Naive B cell (primary cell): ENCODE results near the gene CSE1L. TPM values are rescaled to one million over a fixed set of nuclear protein-coding genes. Genes with fewer than 3 reads are reported as not detected.
"Not testable (repeated sequence)": the region's sequence is repeated elsewhere in the genome, so short reads cannot be mapped to it uniquely, and the experiment has no call there.

ENCODE experiments used
- ATAC-seq, 2 donors: fragments of 150-1000 bp; cut with Tn5 transposase; 2 replicates each; pipeline ENCODE4 v1.10.0; 2021; ENCODE audit warnings: low read depth in 2 of 2, mild to moderate bottlenecking in 2 of 2, moderate library complexity in 2 of 2
- DNase-seq: peaks from one replicate; pipeline ENCODE4 v3.0.0; 2022
- H3K27ac Mint-ChIP-seq, 6 donors: one replicate each; pipeline ENCODE4 v1.8.0; 2020 to 2022; ENCODE audit warnings: mild to moderate bottlenecking in 6 of 6, mixed read lengths in 6 of 6, moderate library complexity in 5 of 6, inconsistent platforms in 2 of 6
- H3K27me3 Mint-ChIP-seq, 3 donors: one replicate each; pipeline ENCODE4 v1.8.0; 2021 to 2022; ENCODE audit warnings: mixed read lengths in 3 of 3, mild to moderate bottlenecking in 1 of 3
- H3K36me3 Mint-ChIP-seq, 2 donors: one replicate each; pipeline ENCODE4 v1.8.0; 2020 to 2022; ENCODE audit warnings: mixed read lengths in 2 of 2, inconsistent platforms in 1 of 2, mild to moderate bottlenecking in 1 of 2
- H3K4me1 Mint-ChIP-seq, 3 donors: one replicate each; pipeline ENCODE4 v1.8.0; 2020 to 2022; ENCODE audit warnings: mixed read lengths in 3 of 3, inconsistent platforms in 1 of 3, mild to moderate bottlenecking in 1 of 3, moderate library complexity in 1 of 3
- H3K4me3 Mint-ChIP-seq, 8 donors: one replicate each; pipeline ENCODE4 v1.8.0; 2020 to 2022; ENCODE audit warnings: mild to moderate bottlenecking in 8 of 8, mixed read lengths in 8 of 8, moderate library complexity in 8 of 8, inconsistent platforms in 2 of 8
- H3K9me3 Mint-ChIP-seq, 7 donors: one replicate each; pipeline ENCODE4 v1.8.0; 2020 to 2022; ENCODE audit warnings: mixed read lengths in 7 of 7, mild to moderate bottlenecking in 5 of 7, inconsistent platforms in 2 of 7, moderate library complexity in 1 of 7
- polyA plus RNA-seq, 6 donors: library from polyadenylated mRNA; unstranded; fragments of 300-500 nt; fragmentation: Illumina TruSeq; gene quantifications; one replicate each; pipeline ENCODE4 v1.2.3, GENCODE V29; 2021; ENCODE audit warnings: low read depth in 6 of 6

Gene CSE1L
- polyA plus RNA-seq: 10 to 100 TPM in 5 of 6 donors, 1 to 10 TPM in 1; 7.2 to 22.0 (median 19.2) TPM

- DNase-seq (peak; percentile 96), ATAC-seq (peak; percentile 84 to 86)
- no peaks in the 10 kb centered on the region for H3K9me3 Mint-ChIP-seq
- peak within 1 kb of the TSS; percentile 95 to 99 (median 98) for H3K27ac Mint-ChIP-seq
- H3K4me1 Mint-ChIP-seq: peaks cover 23 to 32% (median 32%) of the 10 kb centered on the region in 3 donors
- no peaks in the 10 kb centered on the region for H3K36me3 Mint-ChIP-seq
- peak within 1 kb of the TSS; percentile 97 to 100 (median 99) for H3K4me3 Mint-ChIP-seq
- no peaks in the 10 kb centered on the region for H3K27me3 Mint-ChIP-seq
Observed at GRCh38 chr20:49046087-49046900, at the start of gene CSE1L. CSE1L (plus strand) TSS chr20:49046312; CDS start chr20:49058464, 12,152 bp downstream.

GRCh38 chr20:48999890-49000870 lies 45.9 kb upstream of the CSE1L start:
- DNase-seq (no peak), ATAC-seq (no peak)
- H3K4me1 Mint-ChIP-seq: no peaks in the 10 kb centered on the region
- H3K27me3 Mint-ChIP-seq: no peaks in the 10 kb centered on the region
- no peaks in the 10 kb centered on the region for H3K9me3 Mint-ChIP-seq
- H3K4me3 Mint-ChIP-seq: no peak overlapping the region
- peaks cover 23% of the 10 kb centered on the region in 2 donors for H3K36me3 Mint-ChIP-seq
- peak overlapping the region in 1 of 6 donors; percentile 19 for H3K27ac Mint-ChIP-seq

- no peaks in the 10 kb centered on the region for H3K27me3 Mint-ChIP-seq
- no peaks in the 10 kb centered on the region for H3K9me3 Mint-ChIP-seq
- no peak overlapping the region for H3K4me3 Mint-ChIP-seq
- ATAC-seq (no peak), DNase-seq (no peak)
- peaks cover 19 to 22% of the 10 kb centered on the region in 2 donors for H3K36me3 Mint-ChIP-seq
- H3K27ac Mint-ChIP-seq: peak overlapping the region in 1 of 6 donors; percentile 41
- H3K4me1 Mint-ChIP-seq: no peaks in the 10 kb centered on the region
Observed at GRCh38 chr20:49001741-49002140, 44.4 kb upstream of the CSE1L start.

- no peak for ATAC-seq
- Mint-ChIP-seq H3K4me1 (no peaks in the 10 kb centered on the region), H3K27ac (peak overlapping the region in 2 of 6 donors; percentile 53 to 71), H3K27me3 (no peaks in the 10 kb centered on the region), H3K9me3 (no peaks in the 10 kb centered on the region), H3K4me3 (no peak overlapping the region), H3K36me3 (peaks cover 4 to 24% of the 10 kb centered on the region in 2 donors)
- no peak for DNase-seq
Observed at GRCh38 chr20:49006446-49006980, 39.6 kb upstream of the CSE1L start.

GRCh38 chr20:49009899-49010631 lies 36.0 kb upstream of the CSE1L start:
- H3K27me3 Mint-ChIP-seq: no peaks in the 10 kb centered on the region
- DNase-seq: no peak
- no peak for ATAC-seq
- no peaks in the 10 kb centered on the region for H3K4me1 Mint-ChIP-seq
- H3K36me3 Mint-ChIP-seq: peaks cover 19 to 21% of the 10 kb centered on the region in 2 donors
- H3K27ac Mint-ChIP-seq: peak overlapping the region in 1 of 6 donors; percentile 74
- no peaks in the 10 kb centered on the region for H3K9me3 Mint-ChIP-seq
- H3K4me3 Mint-ChIP-seq: no peak overlapping the region

- Mint-ChIP-seq H3K27me3 (no peaks in the 10 kb centered on the region), H3K36me3 (peaks cover 19 to 20% of the 10 kb centered on the region in 2 donors), H3K27ac (no peak overlapping the region), H3K4me1 (no peaks in the 10 kb centered on the region), H3K9me3 (no peaks in the 10 kb centered on the region), H3K4me3 (peak overlapping the region in 1 of 8 donors; percentile 33)
- no peak for ATAC-seq
- DNase-seq: no peak
Observed at GRCh38 chr20:49024220-49024619, 21.9 kb upstream of the CSE1L start.

- H3K4me1 Mint-ChIP-seq, H3K27ac Mint-ChIP-seq, DNase-seq, H3K9me3 Mint-ChIP-seq, ATAC-seq, H3K27me3 Mint-ChIP-seq, H3K4me3 Mint-ChIP-seq: not testable (repeated sequence)
- H3K36me3 Mint-ChIP-seq: peaks cover 23 to 24% of the 10 kb centered on the region in 2 donors
Observed at GRCh38 chr20:49028177-49028576, 17.9 kb upstream of the CSE1L start.

- DNase-seq: no peak
- peak overlapping the region in 1 of 6 donors; percentile 49 for H3K27ac Mint-ChIP-seq
- no peaks in the 10 kb centered on the region for H3K4me1 Mint-ChIP-seq
- H3K36me3 Mint-ChIP-seq: peaks cover 28% of the 10 kb centered on the region in 2 donors
- ATAC-seq: no peak
- H3K9me3 Mint-ChIP-seq: no peaks in the 10 kb centered on the region
- no peak overlapping the region for H3K4me3 Mint-ChIP-seq
- no peaks in the 10 kb centered on the region for H3K27me3 Mint-ChIP-seq
Observed at GRCh38 chr20:49028684-49029083, 17.4 kb upstream of the CSE1L start.

GRCh38 chr20:49029203-49029602 lies 16.9 kb upstream of the CSE1L start:
- ATAC-seq (no peak), DNase-seq (no peak)
- no peaks in the 10 kb centered on the region for H3K9me3 Mint-ChIP-seq
- peaks cover 28 to 30% of the 10 kb centered on the region in 2 donors for H3K36me3 Mint-ChIP-seq
- H3K27me3 Mint-ChIP-seq: no peaks in the 10 kb centered on the region
- no peak overlapping the region for H3K4me3 Mint-ChIP-seq
- H3K4me1 Mint-ChIP-seq: no peaks in the 10 kb centered on the region
- H3K27ac Mint-ChIP-seq: no peak overlapping the region

GRCh38 chr20:49030954-49031619 lies 15.0 kb upstream of the CSE1L start:
- ATAC-seq (no peak), DNase-seq (no peak)
- no peak overlapping the region for H3K27ac Mint-ChIP-seq
- H3K27me3 Mint-ChIP-seq: no peaks in the 10 kb centered on the region
- no peaks in the 10 kb centered on the region for H3K9me3 Mint-ChIP-seq
- no peak overlapping the region for H3K4me3 Mint-ChIP-seq
- H3K36me3 Mint-ChIP-seq: peaks cover 24 to 29% of the 10 kb centered on the region in 2 donors
- no peaks in the 10 kb centered on the region for H3K4me1 Mint-ChIP-seq

- no peak overlapping the region for H3K4me3 Mint-ChIP-seq
- H3K36me3 Mint-ChIP-seq: peaks cover 24 to 29% of the 10 kb centered on the region in 2 donors
- H3K9me3 Mint-ChIP-seq: no peaks in the 10 kb centered on the region
- H3K27me3 Mint-ChIP-seq: no peaks in the 10 kb centered on the region
- peak overlapping the region in 1 of 6 donors; percentile 16 for H3K27ac Mint-ChIP-seq
- no peak for DNase-seq
- ATAC-seq: no peak
- H3K4me1 Mint-ChIP-seq: peaks cover 0 to under 1% (median 0%) of the 10 kb centered on the region in 3 donors
Observed at GRCh38 chr20:49032455-49032854, 13.7 kb upstream of the CSE1L start.

GRCh38 chr20:49034070-49034732 lies 11.9 kb upstream of the CSE1L start:
- Mint-ChIP-seq H3K4me3 (no peak overlapping the region), H3K36me3 (peaks cover 18 to 23% of the 10 kb centered on the region in 2 donors), H3K4me1 (peaks cover 6 to 13% (median 8%) of the 10 kb centered on the region in 3 donors), H3K27me3 (no peaks in the 10 kb centered on the region), H3K27ac (no peak overlapping the region), H3K9me3 (no peaks in the 10 kb centered on the region)
- ATAC-seq (no peak), DNase-seq (no peak)
